Smooth muscle cell (in vitro differentiated cells): ENCODE data around the gene STX8. TPM values are rescaled to one million over a fixed set of nuclear protein-coding genes. Genes with fewer than 3 reads are reported as not detected.

ENCODE experiments used
- DNase-seq: peaks from one replicate; lab custom pipeline; 2025; ENCODE audit not compliant: unreplicated experiment; lab: John Stamatoyannopoulos, UW
- H2AFZ ChIP-seq: fragments of 200-600 bp; sonication (generic); 2 replicates; pipeline ENCODE4 v1.6.0; 2016; ENCODE audit warnings: antibody characterized with exemption, low read depth, mild to moderate bottlenecking
- H3F3A ChIP-seq: fragments of 200-600 bp; sonication (generic); 2 replicates; pipeline ENCODE4 v1.6.0; 2017; ENCODE audit warnings: antibody characterized with exemption, low read depth
- H3K27ac ChIP-seq: fragments of 200-600 bp; sonication (generic); 2 replicates; pipeline ENCODE4 v1.5.1; 2016; ENCODE audit warnings: low read depth, mild to moderate bottlenecking
- H3K27me3 ChIP-seq: fragments of 200-600 bp; sonication (generic); 2 replicates; pipeline ENCODE4 v1.6.1; 2016; ENCODE audit warnings: low read depth, mild to moderate bottlenecking
- H3K36me3 ChIP-seq: fragments of 200-600 bp; sonication (generic); 2 replicates; pipeline ENCODE4 v1.5.1; 2016; ENCODE audit warnings: low read depth
- H3K4me1 ChIP-seq: fragments of 200-600 bp; sonication (generic); 2 replicates; pipeline ENCODE4 v1.5.1; 2016; ENCODE audit warnings: low read depth
- H3K4me2 ChIP-seq: fragments of 200-600 bp; sonication (generic); 2 replicates; pipeline ENCODE4 v1.6.0; 2016; ENCODE audit warnings: mild to moderate bottlenecking
- H3K4me3 ChIP-seq: fragments of 200-600 bp; sonication (generic); 2 replicates; pipeline ENCODE4 v1.5.1; 2016; ENCODE audit warnings: mild to moderate bottlenecking
- H3K79me2 ChIP-seq: fragments of 200-600 bp; sonication (generic); 2 replicates; pipeline ENCODE4 v1.6.0; 2016; ENCODE audit warnings: low read depth, mild to moderate bottlenecking
- H3K9ac ChIP-seq: fragments of 200-600 bp; sonication (generic); 2 replicates; pipeline ENCODE4 v1.6.0; 2016; ENCODE audit warnings: low read depth
- H3K9me3 ChIP-seq: fragments of 200-600 bp; sonication (generic); replicated peaks from 2 replicates; pipeline ENCODE4 v1.5.1; 2016; ENCODE audit warnings: low read depth
- H4K20me1 ChIP-seq: fragments of 200-600 bp; sonication (generic); 2 replicates; pipeline ENCODE4 v1.6.0; 2016; ENCODE audit warnings: low read depth
- WGBS: methylation state at CpG from one replicate; pipeline ENCODE4 v1.1.7; 2016; ENCODE audit warnings: low lambda C conversion rate; 5-methylcytosine and 5-hydroxymethylcytosine counted together
- polyA plus RNA-seq: library from polyadenylated mRNA; unstranded; fragments of >200 nt; fragmentation: Nextera tagmentation; extraction: Ambion mirVana; gene quantifications from 2 replicates; pipeline ENCODE4 v1.2.1, GENCODE V29; 2016
- total RNA-seq: library from RNA; depleted of rRNA; stranded (reverse); fragments of >200 nt; gene quantifications from 2 replicates; pipeline ENCODE4 v1.2.3, GENCODE V29; 2014
- TF ChIP-seq, protein P1 (sequence below): fragments of 200-600 bp; sonication (generic); IDR thresholded peaks from 2 replicates; pipeline ENCODE4 v1.5.1; 2017; ENCODE audit warnings: borderline replicate concordance, mild to moderate bottlenecking, antibody characterized with exemption; ENCODE audit not compliant: insufficient read depth, poor library complexity, severe bottlenecking

STX8 gene
- total and polyA plus RNA-seq, 2 experiments from 2014 or later, result 63.8 to 88.5 TPM

DNA sequence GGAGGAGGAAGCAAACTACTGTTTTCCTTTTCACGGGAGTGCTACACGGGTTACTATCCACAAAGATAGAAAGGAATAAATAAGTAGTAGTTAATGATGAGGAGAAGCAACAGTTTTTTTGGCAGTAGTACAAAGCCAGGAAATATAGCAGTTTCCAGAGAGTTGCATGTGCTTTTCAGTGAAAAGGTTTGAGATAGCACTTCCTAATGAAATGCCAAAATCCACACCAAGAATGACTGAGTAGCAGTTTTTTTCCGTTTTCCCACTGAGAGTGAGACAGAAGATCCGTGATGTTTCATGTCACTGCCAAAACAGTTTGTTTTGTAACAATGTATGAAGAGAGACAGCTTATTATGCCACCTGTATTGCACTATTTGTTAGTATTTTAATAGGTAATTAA is 129.1 kb downstream of the STX8 start:
- TF ChIP-seq, protein P1, sequence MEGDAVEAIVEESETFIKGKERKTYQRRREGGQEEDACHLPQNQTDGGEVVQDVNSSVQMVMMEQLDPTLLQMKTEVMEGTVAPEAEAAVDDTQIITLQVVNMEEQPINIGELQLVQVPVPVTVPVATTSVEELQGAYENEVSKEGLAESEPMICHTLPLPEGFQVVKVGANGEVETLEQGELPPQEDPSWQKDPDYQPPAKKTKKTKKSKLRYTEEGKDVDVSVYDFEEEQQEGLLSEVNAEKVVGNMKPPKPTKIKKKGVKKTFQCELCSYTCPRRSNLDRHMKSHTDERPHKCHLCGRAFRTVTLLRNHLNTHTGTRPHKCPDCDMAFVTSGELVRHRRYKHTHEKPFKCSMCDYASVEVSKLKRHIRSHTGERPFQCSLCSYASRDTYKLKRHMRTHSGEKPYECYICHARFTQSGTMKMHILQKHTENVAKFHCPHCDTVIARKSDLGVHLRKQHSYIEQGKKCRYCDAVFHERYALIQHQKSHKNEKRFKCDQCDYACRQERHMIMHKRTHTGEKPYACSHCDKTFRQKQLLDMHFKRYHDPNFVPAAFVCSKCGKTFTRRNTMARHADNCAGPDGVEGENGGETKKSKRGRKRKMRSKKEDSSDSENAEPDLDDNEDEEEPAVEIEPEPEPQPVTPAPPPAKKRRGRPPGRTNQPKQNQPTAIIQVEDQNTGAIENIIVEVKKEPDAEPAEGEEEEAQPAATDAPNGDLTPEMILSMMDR, result no peak
- Histone ChIP-seq H3K4me2 (no peak overlapping the region), H3K27ac (no peak overlapping the region), H3K27me3 (no peaks in the 10 kb centered on the region), H2AFZ (no peak overlapping the region), H3K9ac (no peak overlapping the region), H3K4me1 (no peaks in the 10 kb centered on the region), H3K9me3 (no peaks in the 10 kb centered on the region), H3K36me3 (no peaks in the 10 kb centered on the region), H4K20me1 (no peaks in the 10 kb centered on the region), H3F3A (no peaks in the 10 kb centered on the region), H3K4me3 (no peak overlapping the region), H3K79me2 (no peaks in the 10 kb centered on the region)
- no peak for DNase-seq
- WGBS, result 97% methylated on average over 4 of the region's 4 CpGs

DNA sequence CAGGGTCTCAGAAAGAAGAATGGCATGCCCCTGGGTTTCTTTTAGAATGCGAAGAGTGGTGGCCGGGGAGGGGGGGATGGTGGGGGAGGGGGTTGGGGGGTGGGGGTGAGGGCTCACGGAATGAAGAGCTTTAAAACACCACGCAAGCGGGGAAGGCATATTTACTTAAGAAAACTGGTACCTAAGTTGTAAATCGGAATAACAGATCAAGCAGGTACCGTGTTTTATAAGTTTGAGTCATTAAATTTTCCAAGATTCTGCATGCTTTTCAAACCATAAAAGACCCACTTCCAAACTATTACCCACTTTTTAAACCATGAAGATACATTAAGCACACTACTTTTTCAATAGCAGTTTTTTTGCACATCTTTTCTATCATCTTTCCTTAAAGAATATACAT is 130.2 kb downstream of the STX8 start:
- TF ChIP-seq, protein P1, result no peak

GRCh38 chr17:9444687-9445086 is 130.9 kb downstream of the STX8 start:
- TF ChIP-seq, protein P1, result no peak
- H2AFZ ChIP-seq, result no peak overlapping the region
- H3K4me1 ChIP-seq, result no peaks in the 10 kb centered on the region
- no peaks in the 10 kb centered on the region for H3K79me2 ChIP-seq
- H4K20me1 ChIP-seq, result no peaks in the 10 kb centered on the region
- 91% methylated on average over 5 of the region's 5 CpGs for WGBS
- no peaks in the 10 kb centered on the region for H3F3A ChIP-seq
- no peak overlapping the region for H3K9ac ChIP-seq
- no peak overlapping the region for H3K27ac ChIP-seq
- H3K4me3 ChIP-seq, result no peak overlapping the region
- no peaks in the 10 kb centered on the region for H3K9me3 ChIP-seq
- H3K4me2 ChIP-seq, result no peak overlapping the region
- DNase-seq, result no peak
- H3K27me3 ChIP-seq, result no peaks in the 10 kb centered on the region
- no peaks in the 10 kb centered on the region for H3K36me3 ChIP-seq

More for the DNA sequence above, 130.2 kb downstream of the STX8 start:
- Histone ChIP-seq H3K4me3 (no peak overlapping the region), H4K20me1 (no peaks in the 10 kb centered on the region), H3K9ac (no peak overlapping the region), H3K27me3 (no peaks in the 10 kb centered on the region), H2AFZ (no peak overlapping the region), H3K27ac (no peak overlapping the region), H3K4me2 (no peak overlapping the region), H3F3A (no peaks in the 10 kb centered on the region), H3K36me3 (no peaks in the 10 kb centered on the region), H3K79me2 (no peaks in the 10 kb centered on the region), H3K9me3 (no peaks in the 10 kb centered on the region), H3K4me1 (no peaks in the 10 kb centered on the region)
- DNase-seq, result no peak
- whole genome bisulfite sequencing, result 86% methylated on average over 7 of the region's 7 CpGs

GRCh38 chr17:9443811-9444210 is 131.8 kb downstream of the STX8 start:
- no peak overlapping the region for H3K9ac ChIP-seq
- H3K9me3 ChIP-seq, result no peaks in the 10 kb centered on the region
- no peaks in the 10 kb centered on the region for H3K27me3 ChIP-seq
- H3K27ac ChIP-seq, result no peak overlapping the region
- H3K79me2 ChIP-seq, result no peaks in the 10 kb centered on the region
- no peak overlapping the region for H3K4me3 ChIP-seq
- H4K20me1 ChIP-seq, result no peaks in the 10 kb centered on the region
- no peaks in the 10 kb centered on the region for H3K4me1 ChIP-seq
- no peak overlapping the region for H3K4me2 ChIP-seq
- no peak for DNase-seq
- no peak overlapping the region for H2AFZ ChIP-seq
- H3F3A ChIP-seq, result no peaks in the 10 kb centered on the region
- no peaks in the 10 kb centered on the region for H3K36me3 ChIP-seq
- TF ChIP-seq, protein P1, result no peak
- WGBS, result 95% methylated on average over 5 of the region's 5 CpGs
